Measurements from ENCODE around the gene PLEKHN1.

PLEKHN1 gene

DNA sequence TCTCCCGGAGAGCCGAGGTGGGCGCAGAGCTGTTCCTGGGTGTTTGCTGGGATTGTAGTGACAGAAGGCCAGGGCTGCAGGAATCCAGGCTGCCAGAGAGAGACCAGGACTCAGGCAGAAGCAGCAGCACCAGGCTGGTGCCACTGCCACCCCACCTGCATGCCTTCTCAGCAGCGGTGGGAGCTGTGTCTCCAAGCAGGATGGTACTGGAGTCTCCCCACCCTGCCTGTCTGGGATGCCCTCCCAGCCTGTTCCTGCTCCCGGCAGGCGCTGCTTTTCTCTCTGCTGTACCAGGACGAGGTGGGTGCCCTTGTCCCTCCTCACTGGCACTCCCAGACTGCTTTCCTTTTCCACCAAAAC, 38.1 kb downstream of the PLEKHN1 start:
- Histone ChIP-seq H2AFZ (ENCODE audit: low read depth, low read length, severe bottlenecking) (no peak overlapping the region), H3K27ac (ENCODE audit: low read depth, low read length) (no peak overlapping the region), H3K9me2 (replicated peaks; ENCODE audit: insufficient read depth, low read length) (no peaks in the 10 kb centered on the region), H3K27me3 (ENCODE audit: low read length) (no peaks in the 10 kb centered on the region), H3K4me3 (ENCODE audit: insufficient read depth, low read length, poor library complexity, severe bottlenecking) (no peak overlapping the region), H3F3A (ENCODE audit: insufficient read depth) (no peaks in the 10 kb centered on the region), H3K4me2 (ENCODE audit: low read depth, low read length, poor library complexity, severe bottlenecking) (no peak overlapping the region), H3K79me2 (ENCODE audit: insufficient read depth, low read length) (no peaks in the 10 kb centered on the region), H3K9me3 (ENCODE audit: insufficient read depth, low read length) (no peaks in the 10 kb centered on the region), H3K36me3 (ENCODE audit: low read length) (no peaks in the 10 kb centered on the region), H4K20me1 (ENCODE audit: low read depth, low read length) (no peaks in the 10 kb centered on the region), H3K9ac (ENCODE audit: low read length) (no peak overlapping the region)
- TF ChIP-seq, protein P1, sequence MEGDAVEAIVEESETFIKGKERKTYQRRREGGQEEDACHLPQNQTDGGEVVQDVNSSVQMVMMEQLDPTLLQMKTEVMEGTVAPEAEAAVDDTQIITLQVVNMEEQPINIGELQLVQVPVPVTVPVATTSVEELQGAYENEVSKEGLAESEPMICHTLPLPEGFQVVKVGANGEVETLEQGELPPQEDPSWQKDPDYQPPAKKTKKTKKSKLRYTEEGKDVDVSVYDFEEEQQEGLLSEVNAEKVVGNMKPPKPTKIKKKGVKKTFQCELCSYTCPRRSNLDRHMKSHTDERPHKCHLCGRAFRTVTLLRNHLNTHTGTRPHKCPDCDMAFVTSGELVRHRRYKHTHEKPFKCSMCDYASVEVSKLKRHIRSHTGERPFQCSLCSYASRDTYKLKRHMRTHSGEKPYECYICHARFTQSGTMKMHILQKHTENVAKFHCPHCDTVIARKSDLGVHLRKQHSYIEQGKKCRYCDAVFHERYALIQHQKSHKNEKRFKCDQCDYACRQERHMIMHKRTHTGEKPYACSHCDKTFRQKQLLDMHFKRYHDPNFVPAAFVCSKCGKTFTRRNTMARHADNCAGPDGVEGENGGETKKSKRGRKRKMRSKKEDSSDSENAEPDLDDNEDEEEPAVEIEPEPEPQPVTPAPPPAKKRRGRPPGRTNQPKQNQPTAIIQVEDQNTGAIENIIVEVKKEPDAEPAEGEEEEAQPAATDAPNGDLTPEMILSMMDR (IDR thresholded peaks at IDR 0.05; ENCODE audit: insufficient read depth, low read length, poor library complexity, severe bottlenecking) = no peak
- no peak for TF ChIP-seq EZH2phosphoT487 (conservative IDR thresholded peaks at IDR 0.05; ENCODE audit: low read length)

DNA sequence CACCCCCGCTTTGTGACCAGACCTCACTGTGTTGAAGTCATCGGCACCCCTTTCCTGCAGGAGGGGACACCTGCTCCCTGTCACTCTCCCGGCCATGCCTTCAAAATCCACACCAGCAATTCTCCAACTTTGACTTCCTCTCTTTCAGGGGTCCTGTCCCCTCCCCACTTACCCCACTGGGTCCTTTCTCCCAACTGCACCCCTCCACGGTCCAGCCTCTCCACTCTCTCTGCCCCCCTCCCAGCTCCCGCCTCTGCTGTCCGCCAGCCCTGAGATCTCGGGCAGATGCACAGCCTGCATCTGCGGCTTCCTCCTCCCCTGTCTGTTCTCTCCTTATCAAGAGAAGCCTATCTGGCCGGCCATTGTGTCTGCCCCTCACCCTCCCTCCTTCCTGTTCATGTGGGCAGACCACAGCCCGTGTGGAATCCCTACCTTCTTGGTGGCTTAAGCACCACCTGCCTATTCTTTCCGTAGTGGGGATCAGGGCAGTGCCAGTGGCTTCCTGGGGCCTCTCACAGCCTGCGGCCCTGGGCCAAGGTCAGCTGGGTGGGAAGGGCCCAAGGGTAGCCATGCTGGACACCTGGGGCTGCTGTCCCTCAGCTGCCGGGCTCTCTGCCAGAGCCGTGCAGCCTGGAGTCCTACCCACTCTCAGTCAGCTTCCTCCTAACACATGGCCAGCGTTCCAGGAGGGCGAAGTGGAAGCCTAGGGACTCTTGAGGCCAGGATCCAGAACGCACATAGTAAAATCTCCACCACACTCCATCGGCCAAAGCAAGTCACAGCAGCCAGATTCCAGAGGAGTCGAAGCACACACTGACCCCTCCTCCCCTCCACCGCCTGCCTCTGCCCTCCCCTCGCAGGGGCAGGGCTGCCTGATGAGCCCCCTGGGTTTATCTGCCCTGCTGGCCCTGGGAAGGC, 38.8 kb downstream of the PLEKHN1 start:
- no peak overlapping the region for H3K4me3 ChIP-seq (ENCODE audit: insufficient read depth, low read length, poor library complexity, severe bottlenecking)
- H3K9ac ChIP-seq (ENCODE audit: low read length) = no peak overlapping the region
- no peaks in the 10 kb centered on the region for H4K20me1 ChIP-seq (ENCODE audit: low read depth, low read length)
- no peaks in the 10 kb centered on the region for H3K36me3 ChIP-seq (ENCODE audit: low read length)
- TF ChIP-seq, protein P1 (IDR thresholded peaks at IDR 0.05; ENCODE audit: insufficient read depth, low read length, poor library complexity, severe bottlenecking) = no peak
- no peak for TF ChIP-seq EZH2phosphoT487 (conservative IDR thresholded peaks at IDR 0.05; ENCODE audit: low read length)
- no peak overlapping the region for H3K27ac ChIP-seq (ENCODE audit: low read depth, low read length)
- no peak overlapping the region for H3K4me2 ChIP-seq (ENCODE audit: low read depth, low read length, poor library complexity, severe bottlenecking)
- H3K9me3 ChIP-seq (ENCODE audit: insufficient read depth, low read length) = no peaks in the 10 kb centered on the region
- no peaks in the 10 kb centered on the region for H3K27me3 ChIP-seq (ENCODE audit: low read length)
- no peaks in the 10 kb centered on the region for H3F3A ChIP-seq (ENCODE audit: insufficient read depth)
- no peaks in the 10 kb centered on the region for H3K9me2 ChIP-seq (replicated peaks; ENCODE audit: insufficient read depth, low read length)
- H3K79me2 ChIP-seq (ENCODE audit: insufficient read depth, low read length) = no peaks in the 10 kb centered on the region
- H2AFZ ChIP-seq (ENCODE audit: low read depth, low read length, severe bottlenecking) = no peak overlapping the region

DNA sequence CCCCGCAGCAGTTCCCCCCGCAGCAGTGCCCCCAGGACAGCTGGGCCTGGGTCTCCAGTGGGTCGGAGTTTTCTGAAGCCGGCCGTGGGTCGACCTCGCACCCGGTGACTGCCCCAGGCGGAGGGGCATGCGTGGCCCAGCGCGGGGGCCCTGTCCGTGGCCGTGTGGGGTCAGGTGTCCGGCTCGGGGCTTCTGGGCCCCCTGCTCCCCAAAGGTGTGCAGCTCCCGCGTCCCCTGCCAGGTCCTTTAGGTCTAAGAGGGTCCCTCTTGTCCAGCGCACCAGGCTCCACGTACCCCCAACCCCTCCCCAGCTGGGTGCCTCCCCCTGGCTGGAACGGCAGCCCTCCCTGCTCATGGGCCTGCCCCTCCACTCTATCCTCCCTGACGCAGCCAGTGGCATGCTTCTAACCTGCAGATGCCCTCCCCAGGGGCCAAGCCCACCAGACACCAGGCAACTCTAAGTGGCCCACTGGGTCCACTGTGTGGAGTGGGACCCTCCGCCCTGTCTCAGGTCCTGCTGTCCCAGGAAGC, 39.6 kb downstream of the PLEKHN1 start:
- Histone ChIP-seq H3F3A (ENCODE audit: insufficient read depth) (no peaks in the 10 kb centered on the region), H3K9me2 (replicated peaks; ENCODE audit: insufficient read depth, low read length) (no peaks in the 10 kb centered on the region), H4K20me1 (ENCODE audit: low read depth, low read length) (no peaks in the 10 kb centered on the region), H3K36me3 (ENCODE audit: low read length) (no peaks in the 10 kb centered on the region), H3K27ac (ENCODE audit: low read depth, low read length) (no peak overlapping the region), H3K9me3 (ENCODE audit: insufficient read depth, low read length) (no peaks in the 10 kb centered on the region), H3K4me3 (ENCODE audit: insufficient read depth, low read length, poor library complexity, severe bottlenecking) (no peak overlapping the region), H2AFZ (ENCODE audit: low read depth, low read length, severe bottlenecking) (no peak overlapping the region), H3K4me2 (ENCODE audit: low read depth, low read length, poor library complexity, severe bottlenecking) (no peak overlapping the region), H3K27me3 (ENCODE audit: low read length) (no peaks in the 10 kb centered on the region), H3K9ac (ENCODE audit: low read length) (no peak overlapping the region), H3K79me2 (ENCODE audit: insufficient read depth, low read length) (no peaks in the 10 kb centered on the region)
- TF ChIP-seq, protein P1 (IDR thresholded peaks at IDR 0.05; ENCODE audit: insufficient read depth, low read length, poor library complexity, severe bottlenecking) = no peak
- TF ChIP-seq EZH2phosphoT487 (conservative IDR thresholded peaks at IDR 0.05; ENCODE audit: low read length) = no peak

Data from SU-DHL-6 (cell line).